Measurements from ENCODE around the gene PEX11B. TPM values are rescaled to one million over a fixed set of nuclear protein-coding genes. Genes with fewer than 3 reads are reported as not detected.

PEX11B gene
- total RNA-seq, 2 donors from 2014 or later, result 20.1 to 21.2 TPM

DNA sequence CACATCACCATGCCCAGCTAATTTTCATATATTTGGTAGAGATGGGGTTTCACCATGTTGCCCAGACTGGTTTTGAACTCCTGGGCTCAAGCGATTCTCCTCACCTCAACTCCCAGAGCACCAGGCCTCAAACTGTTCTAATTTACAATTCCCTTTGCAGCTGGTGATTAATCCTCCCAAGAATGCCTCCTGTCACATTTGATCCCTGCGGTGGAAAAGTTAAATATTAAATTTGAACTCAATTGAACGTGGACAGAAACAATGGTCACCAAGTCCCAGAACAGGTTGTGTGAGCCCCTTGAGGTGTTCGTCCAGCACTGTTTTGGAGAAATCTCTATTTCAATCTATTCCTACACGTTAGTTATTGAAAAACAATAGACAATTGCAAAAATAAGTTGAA, 30.9 kb downstream of the PEX11B start:
- no peak for DNase-seq (ENCODE audit: low spot score)
- Histone ChIP-seq H3K9me3 (no peaks in the 10 kb centered on the region), H3K4me3 (no peak overlapping the region), H3K27me3 (no peaks in the 10 kb centered on the region), H3K27ac (no peak overlapping the region), H3K4me1 (peaks cover 0 to 34% of the 10 kb centered on the region in 2 donors), H3K36me3 (no peaks in the 10 kb centered on the region)
- TF ChIP-seq, protein P1, sequence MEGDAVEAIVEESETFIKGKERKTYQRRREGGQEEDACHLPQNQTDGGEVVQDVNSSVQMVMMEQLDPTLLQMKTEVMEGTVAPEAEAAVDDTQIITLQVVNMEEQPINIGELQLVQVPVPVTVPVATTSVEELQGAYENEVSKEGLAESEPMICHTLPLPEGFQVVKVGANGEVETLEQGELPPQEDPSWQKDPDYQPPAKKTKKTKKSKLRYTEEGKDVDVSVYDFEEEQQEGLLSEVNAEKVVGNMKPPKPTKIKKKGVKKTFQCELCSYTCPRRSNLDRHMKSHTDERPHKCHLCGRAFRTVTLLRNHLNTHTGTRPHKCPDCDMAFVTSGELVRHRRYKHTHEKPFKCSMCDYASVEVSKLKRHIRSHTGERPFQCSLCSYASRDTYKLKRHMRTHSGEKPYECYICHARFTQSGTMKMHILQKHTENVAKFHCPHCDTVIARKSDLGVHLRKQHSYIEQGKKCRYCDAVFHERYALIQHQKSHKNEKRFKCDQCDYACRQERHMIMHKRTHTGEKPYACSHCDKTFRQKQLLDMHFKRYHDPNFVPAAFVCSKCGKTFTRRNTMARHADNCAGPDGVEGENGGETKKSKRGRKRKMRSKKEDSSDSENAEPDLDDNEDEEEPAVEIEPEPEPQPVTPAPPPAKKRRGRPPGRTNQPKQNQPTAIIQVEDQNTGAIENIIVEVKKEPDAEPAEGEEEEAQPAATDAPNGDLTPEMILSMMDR (IDR thresholded peaks at IDR 0.05), result no peak

DNA sequence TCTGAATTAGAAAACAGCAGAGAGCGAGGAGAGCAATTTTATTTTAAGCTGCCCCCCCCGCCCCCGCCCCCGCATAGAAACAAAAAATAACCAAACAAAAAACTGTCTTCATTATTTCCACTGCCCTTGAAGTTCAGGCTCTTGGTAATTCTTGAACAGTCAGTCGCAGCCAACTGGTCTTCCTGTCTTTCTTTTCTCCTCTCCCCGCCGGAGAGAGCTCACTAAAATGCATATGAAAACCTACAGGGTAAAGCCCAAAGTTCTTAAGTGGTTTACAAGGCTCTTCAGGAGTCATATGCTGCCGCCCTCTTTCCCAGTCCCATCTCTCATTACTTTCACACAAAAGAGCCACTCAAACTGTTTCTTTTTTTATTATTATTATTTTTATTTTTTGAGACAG, 31.7 kb downstream of the PEX11B start:
- TF ChIP-seq, protein P1 (IDR thresholded peaks at IDR 0.05), result no peak
- Histone ChIP-seq H3K4me3 (peak overlapping the region in 1 of 2 donors; percentile 65), H3K4me1 (peaks cover 0 to 26% of the 10 kb centered on the region in 2 donors), H3K36me3 (no peaks in the 10 kb centered on the region), H3K9me3 (no peaks in the 10 kb centered on the region), H3K27ac (peak overlapping the region in 1 of 2 donors; percentile 48), H3K27me3 (no peaks in the 10 kb centered on the region)
- DNase-seq (ENCODE audit: low spot score), result no peak

DNA sequence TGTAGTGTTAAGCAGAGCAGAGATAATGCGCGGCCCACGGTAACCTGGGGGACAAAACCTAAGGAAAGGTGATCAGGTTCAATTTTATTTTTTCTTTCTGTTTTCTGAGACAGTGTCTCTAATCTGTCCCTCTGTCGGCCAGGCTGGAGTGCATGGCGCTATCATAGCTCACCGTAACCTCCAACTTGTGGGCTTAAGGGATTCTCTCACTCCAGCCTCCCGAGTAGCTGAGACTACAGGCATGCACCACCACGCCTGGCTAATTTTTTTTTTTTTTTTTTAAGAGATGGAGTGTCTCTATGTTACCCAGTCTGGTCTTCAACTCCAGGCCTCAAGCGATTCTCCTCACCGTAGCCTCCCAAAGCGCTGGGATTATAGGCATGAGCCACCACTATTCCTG, 32.1 kb downstream of the PEX11B start:
- Histone ChIP-seq H3K9me3 (no peaks in the 10 kb centered on the region), H3K27ac (peak overlapping the region in 1 of 2 donors; percentile 48), H3K4me1 (peaks cover 0 to 22% of the 10 kb centered on the region in 2 donors), H3K4me3 (peak overlapping the region; percentile 41 to 65), H3K27me3 (no peaks in the 10 kb centered on the region), H3K36me3 (no peaks in the 10 kb centered on the region)
- TF ChIP-seq, protein P1 (IDR thresholded peaks at IDR 0.05), result no peak
- no peak for DNase-seq (ENCODE audit: low spot score)

DNA sequence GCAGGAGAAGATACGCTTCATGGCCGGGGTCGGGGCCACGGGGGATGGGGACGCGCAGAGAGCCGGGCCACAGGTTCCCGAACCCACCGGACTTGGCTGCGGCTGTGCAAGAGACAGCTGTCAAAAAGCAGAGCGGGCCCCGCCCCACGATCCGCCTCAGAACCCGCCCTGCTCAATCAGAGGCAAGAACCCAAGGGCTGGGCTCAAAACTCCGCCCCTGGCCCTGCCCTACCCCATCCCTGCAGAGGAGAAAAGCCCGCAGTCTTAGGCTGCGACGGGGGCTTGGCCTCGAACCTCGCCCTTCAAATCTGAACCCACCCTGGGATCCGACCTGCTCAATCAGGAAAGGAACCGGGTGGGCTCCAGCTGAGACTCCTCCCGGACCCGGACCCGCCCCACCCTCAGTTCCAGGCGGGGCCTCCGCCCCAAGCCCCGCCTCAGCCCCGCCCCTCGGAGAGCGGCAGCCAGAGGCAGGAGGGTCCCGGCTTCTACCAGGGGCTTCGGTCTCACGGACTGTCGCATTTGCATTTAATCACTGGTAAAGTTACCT, 32.7 kb downstream of the PEX11B start, which contains the start of gene ANKRD35:
ANKRD35 (minus strand) TSS at position 129 of the 550 bp plus-strand sequence; CDS start at position 21, 108 bp downstream.
- H3K9me3 ChIP-seq, result no peaks in the 10 kb centered on the region
- H3K4me3 ChIP-seq, result peak within 1 kb of the TSS; percentile 41 to 65
- TF ChIP-seq, protein P1 (IDR thresholded peaks at IDR 0.05), result no peak
- DNase-seq (ENCODE audit: low spot score), result peak; percentile 86
- H3K27me3 ChIP-seq, result no peaks in the 10 kb centered on the region
- H3K4me1 ChIP-seq, result peaks cover 0 to 16% of the 10 kb centered on the region in 2 donors
- H3K36me3 ChIP-seq, result no peaks in the 10 kb centered on the region
- peak within 1 kb of the TSS in 1 of 2 donors; percentile 48 for H3K27ac ChIP-seq

DNA sequence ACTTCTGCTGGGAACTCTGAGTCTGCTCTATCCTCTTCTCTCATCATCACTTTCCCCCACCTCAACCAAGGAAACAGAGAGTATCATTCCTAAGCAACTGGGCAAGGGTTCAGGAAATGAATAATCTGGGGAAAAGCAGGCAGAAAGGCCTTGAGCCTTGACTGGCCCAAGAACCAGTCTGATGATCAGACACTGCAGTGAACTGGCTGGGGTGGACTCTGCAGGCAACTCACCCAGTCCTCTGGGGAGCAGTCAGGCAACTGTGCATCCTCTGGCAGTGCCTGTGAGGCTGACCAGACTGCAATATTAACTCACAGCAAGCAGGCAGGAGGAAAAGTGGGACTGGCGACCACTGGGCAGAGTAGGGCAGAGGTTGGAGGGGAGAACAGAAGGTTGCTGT, 33.8 kb downstream of the PEX11B start:
- H3K4me3 ChIP-seq, result no peak overlapping the region
- peaks cover 0 to 13% of the 10 kb centered on the region in 2 donors for H3K4me1 ChIP-seq
- DNase-seq (ENCODE audit: low spot score), result no peak
- no peaks in the 10 kb centered on the region for H3K9me3 ChIP-seq
- no peaks in the 10 kb centered on the region for H3K27me3 ChIP-seq
- TF ChIP-seq, protein P1 (IDR thresholded peaks at IDR 0.05), result no peak
- no peak overlapping the region for H3K27ac ChIP-seq
- H3K36me3 ChIP-seq, result no peaks in the 10 kb centered on the region

DNA sequence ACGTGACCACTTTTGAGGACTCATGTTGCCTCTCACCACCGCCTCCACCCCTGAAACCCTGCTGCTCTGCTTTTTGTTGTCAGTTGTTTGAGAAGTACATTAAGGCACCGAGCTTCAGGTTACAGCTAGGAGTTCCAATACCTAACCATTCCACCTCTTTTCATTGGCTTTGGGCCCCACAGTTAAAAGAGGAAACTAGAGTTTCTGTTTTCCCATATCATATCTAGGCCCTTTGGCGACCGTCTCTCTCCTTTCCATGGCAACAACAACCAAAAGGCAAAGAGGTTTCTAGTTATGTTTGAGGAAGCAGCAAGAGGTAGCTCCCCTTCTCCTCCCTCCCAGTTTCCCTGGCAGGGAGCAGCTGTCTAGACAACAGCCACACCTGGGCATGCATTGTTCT, 38.7 kb downstream of the PEX11B start:
- no peak for DNase-seq (ENCODE audit: low spot score)
- H3K4me3 ChIP-seq, result no peak overlapping the region
- H3K27ac ChIP-seq, result no peak overlapping the region
- TF ChIP-seq, protein P1 (IDR thresholded peaks at IDR 0.05), result no peak
- no peaks in the 10 kb centered on the region for H3K4me1 ChIP-seq
- no peaks in the 10 kb centered on the region for H3K27me3 ChIP-seq
- no peaks in the 10 kb centered on the region for H3K9me3 ChIP-seq
- H3K36me3 ChIP-seq, result no peaks in the 10 kb centered on the region

All from right atrium auricular region (tissue), 2 donors.